NT2/D1 (cell line): ENCODE data around the gene RHOF.

Experiments used
- DNase-seq: peaks from one replicate; pipeline ENCODE4 v3.0.0-alpha.2; 2011; ENCODE audit warnings: low read depth, low spot score
- H3K27me3 ChIP-seq: 2 replicates; pipeline ENCODE4 v1.6.0; 2011; ENCODE audit warnings: mild to moderate bottlenecking; ENCODE audit not compliant: insufficient read length, insufficient read depth
- H3K36me3 ChIP-seq: 2 replicates; pipeline ENCODE4 v1.6.1; 2011; ENCODE audit warnings: mild to moderate bottlenecking, low read length, mixed read lengths; ENCODE audit not compliant: insufficient read depth, insufficient read length
- H3K4me1 ChIP-seq: 2 replicates; pipeline ENCODE4 v1.5.1; 2011; ENCODE audit not compliant: insufficient read depth, insufficient read length
- H3K4me3 ChIP-seq: 2 replicates; pipeline ENCODE4 v1.5.1; 2011; ENCODE audit warnings: low read depth; ENCODE audit not compliant: insufficient read length
- H3K9ac ChIP-seq: 2 replicates; pipeline ENCODE4 v1.6.0; 2011; ENCODE audit warnings: low read depth; ENCODE audit not compliant: insufficient read length
- H3K9me3 ChIP-seq: 2 replicates; pipeline ENCODE4 v1.5.1; 2011; ENCODE audit warnings: mild to moderate bottlenecking, low read length; ENCODE audit not compliant: insufficient read depth
- SUZ12 ChIP-seq: IDR thresholded peaks from 2 replicates; pipeline ENCODE4 v1.6.1; 2011; ENCODE audit not compliant: insufficient read length, insufficient read depth; ENCODE audit errors: extremely low read depth
- YY1 ChIP-seq: IDR thresholded peaks from 2 replicates; pipeline ENCODE4 v1.6.1; 2011; ENCODE audit not compliant: insufficient read length, insufficient read depth
- ZNF274 ChIP-seq: IDR thresholded peaks from 2 replicates; pipeline ENCODE4 v1.6.1; 2011; ENCODE audit warnings: mild to moderate bottlenecking, low read depth, low read length

RHOF gene

DNA sequence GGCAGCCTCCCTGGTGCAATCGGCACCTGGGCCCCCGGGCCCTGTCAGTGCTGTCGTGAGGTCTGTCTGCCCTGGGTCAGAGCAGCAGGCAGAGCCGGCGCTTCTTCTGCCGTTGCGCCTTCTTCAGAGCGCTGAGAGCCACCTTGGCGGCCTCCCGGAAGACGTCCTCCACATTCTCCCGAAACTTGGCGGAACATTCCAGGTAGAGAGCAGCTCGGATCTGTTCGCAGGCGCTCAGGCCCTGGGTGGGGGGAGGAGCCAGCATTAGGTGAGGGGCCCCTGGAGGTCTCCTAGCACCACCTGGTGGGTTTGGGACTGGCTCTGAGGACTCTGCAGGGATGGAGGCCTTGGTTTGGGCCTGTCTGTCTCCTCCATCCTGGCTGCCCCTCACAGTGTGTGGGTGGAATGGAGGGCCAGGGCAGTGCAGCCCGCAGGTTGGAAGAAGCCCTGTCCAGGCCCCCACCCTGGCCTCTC is 14.0 kb downstream of the RHOF start:
- Histone ChIP-seq H3K4me1 (peaks cover 42% of the 10 kb centered on the region), H3K4me3 (no peak overlapping the region), H3K9me3 (no peaks in the 10 kb centered on the region), H3K9ac (peak overlapping the region; percentile 32), H3K36me3 (peaks cover 60% of the 10 kb centered on the region), H3K27me3 (no peaks in the 10 kb centered on the region)
- no peak for DNase-seq
- TF ChIP-seq SUZ12 (no peak), ZNF274 (no peak), YY1 (no peak)

GRCh38 chr12:121778567-121779421 is 14.7 kb downstream of the RHOF start:
- Histone ChIP-seq H3K4me3 (no peak overlapping the region), H3K4me1 (peaks cover 45% of the 10 kb centered on the region), H3K27me3 (no peaks in the 10 kb centered on the region), H3K36me3 (peaks cover 64% of the 10 kb centered on the region), H3K9ac (peak overlapping the region; percentile 32), H3K9me3 (no peaks in the 10 kb centered on the region)
- no peak for DNase-seq
- no peak for TF ChIP-seq ZNF274
- TF ChIP-seq SUZ12: no peak
- no peak for TF ChIP-seq YY1

DNA sequence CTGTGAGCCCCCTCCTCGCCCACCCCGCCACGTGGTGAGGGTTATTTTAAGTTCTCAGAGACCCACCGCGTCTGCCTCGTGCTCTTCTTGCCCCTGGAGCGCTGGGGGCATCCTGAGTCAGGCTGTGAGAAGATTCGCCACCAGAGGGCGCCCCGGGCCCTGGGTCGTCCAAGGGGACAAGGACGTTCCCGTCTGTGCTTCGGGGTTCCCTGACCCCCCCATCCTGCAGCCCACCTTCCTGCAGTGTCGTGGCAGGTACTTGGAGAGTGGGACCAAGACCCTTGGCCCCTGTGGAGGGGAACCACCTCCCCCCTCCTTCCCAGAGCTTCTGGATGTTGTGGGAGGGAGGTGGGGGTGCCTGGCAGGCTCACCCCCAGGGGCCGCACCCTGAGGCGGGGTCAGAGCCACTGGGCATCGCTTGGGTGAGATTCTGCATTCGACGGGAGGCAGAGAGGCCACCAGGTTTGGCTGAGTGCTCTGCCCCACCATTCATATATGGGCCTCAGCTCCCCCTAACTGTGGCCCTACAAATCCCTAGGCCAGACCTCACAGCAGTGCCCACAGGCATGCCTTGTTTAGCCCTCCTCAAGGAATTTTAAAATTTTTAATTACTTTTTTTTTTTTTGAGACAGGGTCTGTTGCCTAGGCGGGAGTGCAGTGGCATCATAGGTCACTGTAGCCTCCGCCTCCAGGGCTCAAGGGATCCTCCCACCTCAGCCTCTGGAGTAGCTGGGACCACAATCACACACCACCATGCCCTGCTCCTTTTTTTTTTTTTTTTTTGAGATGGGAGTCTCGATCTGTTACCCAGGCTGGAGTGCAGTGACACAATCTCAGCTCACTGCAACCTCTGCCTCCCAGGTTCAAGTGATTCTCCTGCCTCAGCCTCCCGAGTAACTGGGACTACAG is 17.0 kb downstream of the RHOF start:
- Histone ChIP-seq H3K4me1 (peaks cover 45% of the 10 kb centered on the region), H3K36me3 (peaks cover 71% of the 10 kb centered on the region), H3K9ac (no peak overlapping the region), H3K4me3 (no peak overlapping the region), H3K9me3 (no peaks in the 10 kb centered on the region), H3K27me3 (no peaks in the 10 kb centered on the region)
- peak; percentile 60 for DNase-seq
- TF ChIP-seq SUZ12 (no peak), ZNF274 (no peak), YY1 (no peak)

GRCh38 chr12:121775501-121775900 is 18.0 kb downstream of the RHOF start:
- Histone ChIP-seq H3K9ac (peak overlapping the region; percentile 54), H3K4me1 (peaks cover 46% of the 10 kb centered on the region), H3K9me3 (no peaks in the 10 kb centered on the region), H3K4me3 (no peak overlapping the region), H3K36me3 (peaks cover 61% of the 10 kb centered on the region), H3K27me3 (no peaks in the 10 kb centered on the region)
- no peak for DNase-seq
- TF ChIP-seq SUZ12 (no peak), YY1 (no peak)

DNA sequence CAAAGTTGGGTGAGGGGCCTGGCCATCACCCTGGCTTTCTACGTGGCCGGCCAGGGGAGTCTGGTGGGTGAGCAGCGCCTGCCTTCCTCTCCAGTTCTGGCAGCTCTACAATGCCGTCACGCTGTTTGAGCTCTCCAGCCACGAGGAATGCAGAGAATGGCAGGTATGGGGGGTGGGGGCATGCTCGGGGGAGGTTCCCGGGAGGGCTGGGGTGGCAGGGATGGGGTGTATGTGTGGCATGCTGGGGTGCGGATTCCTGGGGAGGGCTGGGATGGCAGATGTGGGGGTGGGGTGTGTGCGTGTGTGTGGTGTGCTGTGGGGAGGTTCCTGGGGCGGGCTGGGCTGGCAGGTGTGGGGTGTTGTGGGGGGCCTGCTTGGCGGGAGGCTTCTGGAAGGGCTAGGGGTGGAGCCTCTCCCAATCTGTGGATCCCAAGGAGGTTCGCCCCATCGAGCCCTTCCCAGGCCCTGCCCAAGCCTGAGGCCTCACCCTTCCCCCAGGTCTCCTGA is 18.5 kb downstream of the RHOF start:
- TF ChIP-seq YY1 (no peak), ZNF274 (no peak), SUZ12 (no peak)
- H3K4me3 ChIP-seq: no peak overlapping the region
- peaks cover 60% of the 10 kb centered on the region for H3K36me3 ChIP-seq
- peaks cover 51% of the 10 kb centered on the region for H3K4me1 ChIP-seq
- peak overlapping the region; percentile 54 for H3K9ac ChIP-seq
- DNase-seq: no peak
- H3K9me3 ChIP-seq: no peaks in the 10 kb centered on the region
- no peaks in the 10 kb centered on the region for H3K27me3 ChIP-seq

- peaks cover 44% of the 10 kb centered on the region for H3K4me1 ChIP-seq
- H3K36me3 ChIP-seq: peaks cover 53% of the 10 kb centered on the region
- DNase-seq: peak; percentile 63
- no peak overlapping the region for H3K4me3 ChIP-seq
- H3K9ac ChIP-seq: peak overlapping the region; percentile 46
- H3K9me3 ChIP-seq: no peaks in the 10 kb centered on the region
- TF ChIP-seq ZNF274 (no peak), SUZ12 (no peak), YY1 (no peak)
- H3K27me3 ChIP-seq: no peaks in the 10 kb centered on the region
Observed at GRCh38 chr12:121773011-121773777, 20.3 kb downstream of the RHOF start.
